22Rv1 (cell line): Measurements from ENCODE around the gene MSANTD7.

Experiments used
- CTCF ChIP-seq: fragments of 450-650 bp; IDR thresholded peaks from 2 replicates; pipeline ENCODE4 v1.5.1; 2017; ENCODE audit warnings: mild to moderate bottlenecking
- ZFX ChIP-seq: fragments of 450-650 bp; IDR thresholded peaks from 2 replicates; pipeline ENCODE4 v1.6.1; 2017; ENCODE audit warnings: antibody characterized with exemption, borderline replicate concordance

GRCh38 chr10:14860791-14861190 is 22.7 kb downstream of the MSANTD7 start:
- TF ChIP-seq CTCF, result no peak
- TF ChIP-seq ZFX, result no peak
